ENCODE results near the gene ST3GAL2.

Gene ST3GAL2

GRCh38 chr16:70468776-70469525 is 30.1 kb upstream of the ST3GAL2 start:
- ChIA-PET CTCF (interaction anchor here (0.7 to 1.1 kb wide), 2 partner anchors 9 to 31 kb away, joined by 3 to 8 read pairs; no protein-coding TSS in a partner anchor), POLR2A (ENCODE audit: low non-redundant PET) (interaction anchor here (0.7 kb wide), 1 partner anchor 88 kb away, joined by 3 read pairs; no protein-coding TSS in a partner anchor)
- no peak overlapping the region; the same call in 1 of the 2 replicates for H3K27ac ChIP-seq
- no peak for TF ChIP-seq CTCF (conservative IDR thresholded peaks at IDR 0.05; ENCODE audit: low read depth)
- DNase-seq (ENCODE audit: low spot score), result no peak

- peak overlapping the region; percentile 13 for H3K27ac ChIP-seq
- POLR2A ChIA-PET (ENCODE audit: low non-redundant PET), result no interaction called here
- TF ChIP-seq CTCF (conservative IDR thresholded peaks at IDR 0.05; ENCODE audit: low read depth), result no peak
- CTCF ChIA-PET, result no interaction called here
- DNase-seq (ENCODE audit: low spot score), result no peak
These were observed 28.7 kb upstream of the ST3GAL2 start for GRCh38 chr16:70467608-70468007.

GRCh38 chr16:70467113-70467512 is 28.2 kb upstream of the ST3GAL2 start:
- H3K27ac ChIP-seq, result peak overlapping the region; percentile 10; the same call in 1 of the 2 replicates
- ChIA-PET POLR2A (ENCODE audit: low non-redundant PET) (no interaction called here), CTCF (no interaction called here)
- no peak for TF ChIP-seq CTCF (conservative IDR thresholded peaks at IDR 0.05; ENCODE audit: low read depth)
- DNase-seq (ENCODE audit: low spot score), result no peak

- DNase-seq (ENCODE audit: low spot score), result no peak
- no peak for TF ChIP-seq CTCF (conservative IDR thresholded peaks at IDR 0.05; ENCODE audit: low read depth)
- ChIA-PET POLR2A (ENCODE audit: low non-redundant PET) (no interaction called here), CTCF (no interaction called here)
- peak overlapping the region; percentile 10; the same call in 1 of the 2 replicates for H3K27ac ChIP-seq
These were observed 27.8 kb upstream of the ST3GAL2 start for GRCh38 chr16:70466805-70467076.

- H3K27ac ChIP-seq, result peak overlapping the region; percentile 10; the same call in 1 of the 2 replicates
- DNase-seq (ENCODE audit: low spot score), result no peak
- CTCF ChIA-PET, result interaction anchor here (1.0 kb wide), 1 partner anchor 16 kb away, joined by 4 read pairs; no protein-coding TSS in a partner anchor
- POLR2A ChIA-PET (ENCODE audit: low non-redundant PET), result no interaction called here
- TF ChIP-seq CTCF (conservative IDR thresholded peaks at IDR 0.05; ENCODE audit: low read depth), result no peak
These were observed 27.3 kb upstream of the ST3GAL2 start for GRCh38 chr16:70465999-70466804.

- H3K27ac ChIP-seq, result no peak overlapping the region
- CTCF ChIA-PET, result no interaction called here
- POLR2A ChIA-PET (ENCODE audit: low non-redundant PET), result no interaction called here
- TF ChIP-seq CTCF (conservative IDR thresholded peaks at IDR 0.05; ENCODE audit: low read depth), result no peak
- no peak for DNase-seq (ENCODE audit: low spot score)
These were observed 24.3 kb upstream of the ST3GAL2 start for GRCh38 chr16:70463235-70463634.

Measured in RWPE1 (cell line).